HG03039 (cell line): Measurements from ENCODE around the gene PIP5K1B.

Experiments
- ATAC-seq: cut with Tn5 transposase; IDR thresholded peaks from one replicate; pipeline ENCODE4 v1.9.1; 2021; ENCODE audit warnings: mild to moderate bottlenecking, moderate library complexity; ENCODE audit not compliant: unreplicated experiment

Gene PIP5K1B

DNA sequence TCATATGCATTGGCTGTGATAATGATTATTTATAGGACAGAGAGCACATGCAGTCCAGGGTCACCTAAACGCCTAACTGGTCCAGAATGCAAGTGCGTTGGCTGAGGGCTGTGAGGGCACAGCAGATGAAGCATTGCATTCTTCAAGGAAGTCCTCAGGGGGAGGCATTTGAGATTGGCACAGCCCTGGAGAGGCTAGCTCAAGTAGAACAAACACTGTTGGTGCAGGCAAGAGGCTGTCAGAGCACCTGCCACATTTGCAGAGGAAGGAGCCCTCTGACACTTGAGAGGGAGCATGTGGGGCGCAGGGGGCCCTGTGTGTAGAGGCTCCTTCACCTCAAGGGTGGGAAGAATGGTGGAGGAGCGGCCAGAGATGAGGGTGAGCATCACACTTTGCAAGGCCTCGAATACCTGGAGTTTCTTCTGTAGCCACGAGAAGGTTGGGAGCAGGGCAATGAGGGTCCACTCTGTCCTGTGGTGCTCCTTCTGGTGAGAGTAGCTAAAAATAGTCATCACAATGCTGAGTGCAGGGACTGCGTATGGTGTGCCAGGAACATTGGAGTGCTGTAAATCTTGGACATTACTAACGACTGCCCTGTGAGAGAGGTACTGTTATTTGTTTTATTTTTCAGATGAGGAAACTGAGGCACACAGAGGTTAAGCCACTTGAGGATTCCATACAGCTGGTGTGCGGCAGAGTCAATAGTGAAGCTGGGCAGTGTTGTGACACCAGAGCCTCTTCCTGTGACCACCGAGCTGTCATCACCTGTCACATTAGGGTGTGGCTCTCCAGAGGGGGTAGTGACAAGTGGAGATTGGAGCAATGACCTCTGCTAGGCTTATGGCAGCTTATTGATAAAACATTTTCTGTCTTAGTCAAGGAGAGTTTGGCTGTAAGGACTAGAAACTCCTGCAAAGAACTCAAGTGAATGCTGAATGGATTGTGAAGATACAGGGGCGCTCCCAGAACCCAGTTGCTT, 100.2 kb downstream of the PIP5K1B start:
- ATAC-seq = no peak

DNA sequence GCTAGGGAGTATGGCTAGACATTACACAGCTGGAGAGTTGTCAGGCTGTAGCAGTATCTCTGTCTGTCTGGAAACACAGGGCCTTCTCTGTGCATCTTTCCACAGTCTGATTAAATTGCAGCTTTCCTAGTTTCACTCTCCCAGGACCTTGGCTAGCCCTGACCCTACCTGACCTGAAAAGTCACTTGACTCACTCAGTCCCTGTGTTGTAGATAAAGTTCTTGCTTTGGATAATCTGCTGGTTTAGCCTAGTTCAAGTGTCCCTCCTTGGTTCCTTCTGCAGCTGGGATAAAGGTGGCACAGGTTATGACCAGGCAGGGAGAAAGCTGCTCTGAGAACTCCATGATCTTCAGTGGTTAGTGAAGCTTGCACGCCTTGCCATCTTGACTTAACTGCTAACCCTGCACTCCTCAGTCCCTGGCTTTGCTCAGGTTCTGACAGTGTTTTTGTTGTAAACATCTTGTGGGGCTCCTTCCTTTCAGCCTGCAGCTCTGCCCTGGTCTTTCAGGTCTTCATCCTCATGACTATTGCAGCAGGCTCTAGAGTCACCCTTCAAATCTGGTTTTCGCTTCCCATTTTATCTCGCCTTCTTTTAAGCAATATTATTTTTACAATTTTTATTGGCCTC, 101.0 kb downstream of the PIP5K1B start:
- ATAC-seq = no peak

DNA sequence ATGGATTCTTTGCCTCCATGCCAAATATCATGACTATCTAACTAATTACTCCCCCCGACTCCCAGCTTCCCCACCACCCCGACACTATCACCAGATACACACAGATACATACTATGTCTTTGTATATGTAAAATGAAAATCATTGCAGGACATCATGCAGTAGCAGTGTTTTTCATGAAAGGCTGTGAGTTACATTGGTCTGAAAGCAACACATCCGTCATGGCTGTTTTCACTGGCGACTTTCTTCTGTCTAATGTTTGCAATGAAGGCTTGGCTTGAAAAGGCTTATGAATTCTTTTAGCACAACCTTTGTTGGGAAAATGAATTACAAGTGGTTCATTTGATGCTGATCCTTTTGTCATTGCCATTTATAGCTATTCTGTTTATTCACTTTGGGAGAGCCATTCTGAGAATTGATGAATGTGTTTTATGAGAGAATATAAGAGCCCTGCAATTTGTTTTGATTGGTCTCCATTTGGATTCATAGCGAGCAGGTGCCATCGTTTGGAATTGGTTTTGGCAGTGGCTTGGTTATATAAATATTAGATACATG, 103.4 kb downstream of the PIP5K1B start:
- ATAC-seq = no peak

DNA sequence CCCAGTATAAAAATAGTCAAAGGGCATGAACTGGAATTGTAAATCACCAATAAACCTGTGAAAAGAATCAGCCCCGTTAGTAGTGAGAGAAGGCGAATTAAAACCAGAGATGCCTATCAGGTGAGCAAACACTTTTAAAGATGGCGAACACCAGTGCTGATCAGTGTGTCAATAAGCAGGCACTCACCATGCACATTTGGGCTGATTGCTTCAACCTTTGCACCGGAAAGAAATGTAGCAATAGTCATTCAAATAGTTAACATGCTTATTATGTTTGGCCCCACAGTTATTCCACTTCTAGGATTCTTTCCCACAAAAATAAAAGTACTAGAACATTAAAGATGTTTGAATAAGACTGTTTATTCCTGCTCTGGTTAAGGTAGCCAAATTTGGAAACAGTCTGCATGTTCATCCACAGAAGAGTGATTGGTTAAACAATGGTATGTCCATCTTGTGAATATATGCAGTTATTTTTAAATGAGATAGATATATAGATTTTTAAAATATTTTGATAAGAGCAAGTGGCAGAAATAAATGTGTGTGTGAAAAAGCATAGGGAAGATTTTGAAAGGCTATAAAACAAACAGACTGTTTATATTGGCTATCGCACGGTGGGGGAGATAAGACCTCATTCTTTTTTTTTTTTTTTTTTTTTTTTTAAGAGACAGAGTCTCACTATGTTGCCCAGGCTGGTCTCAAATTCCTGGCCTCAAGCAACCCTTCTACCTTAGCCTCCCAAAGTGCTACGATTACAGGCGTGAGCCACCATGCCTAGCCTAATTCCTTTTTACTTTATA, 112.2 kb downstream of the PIP5K1B start:
- ATAC-seq = no peak

DNA sequence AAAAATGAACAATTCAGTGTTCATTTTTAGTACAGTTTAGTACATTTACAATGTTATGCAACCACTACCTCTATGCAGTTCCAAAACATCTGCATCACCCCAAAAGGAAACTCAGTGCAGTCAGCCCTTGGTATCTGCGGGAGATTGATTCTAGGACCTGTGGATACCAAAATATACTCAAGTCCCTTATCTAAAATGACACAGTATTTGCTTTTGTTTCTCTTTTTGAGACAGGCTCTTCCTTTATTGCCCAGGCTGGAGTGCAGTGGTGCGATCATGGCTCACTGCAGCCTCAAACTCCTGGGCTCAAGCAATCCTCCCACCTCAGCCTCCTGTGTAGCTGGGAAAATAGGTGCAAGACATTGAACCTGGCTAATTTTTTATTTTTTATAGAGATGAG, 114.0 kb downstream of the PIP5K1B start:
- no peak for ATAC-seq

DNA sequence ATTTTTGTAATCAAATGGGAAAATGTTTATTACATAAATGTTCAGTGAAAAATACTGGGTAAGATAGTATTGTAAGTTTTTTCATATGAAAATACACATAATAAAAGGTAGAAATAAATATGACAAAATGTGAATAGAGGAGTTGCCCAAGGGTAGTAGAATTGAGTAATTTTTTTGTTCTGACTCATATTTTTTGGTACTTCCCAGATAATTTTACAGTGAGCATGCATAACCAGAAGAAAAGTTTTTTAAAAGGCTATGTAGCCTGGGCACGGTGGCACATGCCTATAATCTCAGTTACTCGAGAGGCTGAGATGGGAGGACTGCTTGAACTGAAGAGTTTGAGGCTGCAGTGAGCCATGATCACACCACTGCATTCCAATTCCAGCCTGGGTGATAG, 116.9 kb downstream of the PIP5K1B start:
- no peak for ATAC-seq

DNA sequence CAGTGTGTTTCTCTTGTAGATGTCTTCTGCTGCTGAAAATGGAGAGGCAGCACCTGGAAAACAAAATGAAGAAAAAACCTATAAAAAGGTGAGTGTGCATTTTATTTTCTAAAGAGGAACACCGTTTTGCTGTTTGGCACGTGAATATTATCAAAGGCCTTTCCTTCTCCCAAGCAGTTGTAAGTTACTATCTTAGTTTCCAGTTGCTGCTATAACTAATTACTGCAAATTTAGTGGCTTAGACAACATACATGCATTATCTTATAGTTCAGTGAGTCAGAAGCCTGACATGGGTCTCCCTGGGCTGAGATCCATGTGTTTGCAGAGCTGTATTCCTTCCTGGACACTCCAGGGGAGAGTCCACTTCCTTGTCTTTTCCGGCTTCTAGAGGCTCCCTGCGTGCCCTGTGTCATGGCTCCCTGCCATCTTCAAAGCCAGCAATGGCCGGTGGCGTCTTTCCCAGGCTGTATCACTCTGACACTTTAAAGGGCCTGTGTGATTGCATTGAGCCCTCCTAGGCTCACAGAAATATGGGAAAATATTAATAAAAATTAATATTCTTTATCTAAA, 117.6 kb downstream of the PIP5K1B start:
- no peak for ATAC-seq

DNA sequence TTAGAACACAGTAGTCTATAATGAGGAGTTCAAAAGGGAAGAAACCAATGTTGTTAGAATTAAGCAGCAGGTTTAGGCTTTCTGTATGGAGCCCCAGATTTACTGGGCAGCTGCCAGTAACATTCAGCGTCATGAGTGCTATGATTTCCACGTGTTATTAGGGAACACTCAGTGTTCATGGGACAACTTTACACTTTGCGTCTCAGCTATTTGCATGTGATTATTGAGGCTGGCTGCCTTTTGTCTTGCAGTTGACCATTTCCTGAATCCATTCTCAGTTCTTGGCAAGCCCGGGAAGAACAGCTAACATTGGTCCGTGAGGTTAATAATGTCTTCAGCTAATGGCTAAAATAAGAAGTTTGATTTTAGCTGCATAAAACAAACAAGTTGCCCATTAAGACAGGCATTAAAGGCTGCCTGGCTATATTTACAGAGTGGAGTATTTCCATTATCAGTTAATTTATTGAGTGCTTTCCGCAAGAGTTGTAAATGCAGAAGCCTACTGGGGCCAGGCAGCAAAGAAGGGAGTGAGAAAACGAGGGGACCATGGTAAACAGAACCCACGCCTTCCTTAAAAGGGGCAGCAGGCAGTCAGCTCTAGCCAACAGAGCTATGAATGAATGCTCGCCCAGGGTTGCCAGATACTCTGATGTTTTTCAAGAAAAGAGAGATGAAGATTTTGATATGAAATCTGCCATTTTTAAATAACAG, 120.9 kb downstream of the PIP5K1B start:
- no peak for ATAC-seq

DNA sequence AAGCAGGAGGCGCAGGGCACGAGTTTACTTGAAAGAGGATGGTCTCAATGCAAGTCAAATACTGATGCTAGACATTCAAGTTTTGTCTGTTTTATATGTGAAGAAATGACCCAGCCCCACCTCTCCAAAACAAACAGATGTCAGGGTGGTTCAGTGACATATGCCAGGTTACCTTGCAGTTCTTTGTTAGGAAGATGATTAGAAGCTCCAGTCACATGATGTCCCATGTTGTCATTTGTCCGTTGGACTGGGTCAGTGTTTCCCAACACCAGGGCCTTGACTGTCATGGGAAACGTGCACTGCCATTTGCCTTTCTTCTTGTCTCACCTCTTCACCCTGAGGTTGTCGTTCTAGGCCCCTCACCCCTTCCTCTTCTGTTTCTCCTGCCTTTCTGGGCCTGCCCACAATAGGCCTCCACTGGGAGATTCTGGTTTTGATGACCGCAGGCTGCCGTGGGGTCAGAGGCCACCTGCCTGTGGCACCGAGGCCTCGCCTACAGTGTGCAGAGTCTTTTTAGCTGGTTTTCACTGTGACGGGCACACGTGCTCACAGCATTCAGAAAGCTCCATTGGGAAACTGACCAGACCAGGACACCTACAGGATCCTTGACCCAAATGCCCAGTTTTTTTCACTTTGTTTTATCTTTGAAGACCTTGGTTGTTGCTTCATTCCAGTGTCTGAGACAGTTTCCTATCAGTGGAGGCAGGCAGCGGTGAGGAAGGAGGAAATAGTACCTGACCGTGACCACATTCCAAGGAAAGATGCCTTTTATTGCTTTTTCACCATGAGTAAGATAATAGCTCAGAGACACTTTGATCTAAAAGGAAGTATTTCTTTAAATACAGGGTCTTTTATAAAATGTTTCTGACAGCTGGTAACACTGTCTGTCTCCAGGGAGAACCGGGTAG, 123.1 kb downstream of the PIP5K1B start:
- no peak for ATAC-seq

DNA sequence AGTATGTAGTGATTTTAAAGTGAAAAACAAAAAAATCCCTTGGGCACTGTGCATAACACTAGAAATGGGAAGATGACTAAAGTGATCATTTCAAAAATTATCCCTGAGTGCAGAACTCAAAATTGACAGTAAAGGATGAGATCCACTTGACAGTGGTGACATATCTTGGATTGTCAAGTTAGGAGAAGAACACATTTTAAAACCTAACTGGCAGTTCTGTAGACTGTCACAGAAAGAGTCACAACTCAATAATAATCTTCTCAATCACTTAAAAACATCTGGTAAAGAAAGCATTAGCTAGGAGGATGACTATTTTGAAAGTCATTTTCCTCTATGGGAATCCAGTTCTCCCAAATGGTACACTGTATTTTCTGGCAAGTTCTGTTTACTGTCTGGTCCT, 127.1 kb downstream of the PIP5K1B start:
- no peak for ATAC-seq

DNA sequence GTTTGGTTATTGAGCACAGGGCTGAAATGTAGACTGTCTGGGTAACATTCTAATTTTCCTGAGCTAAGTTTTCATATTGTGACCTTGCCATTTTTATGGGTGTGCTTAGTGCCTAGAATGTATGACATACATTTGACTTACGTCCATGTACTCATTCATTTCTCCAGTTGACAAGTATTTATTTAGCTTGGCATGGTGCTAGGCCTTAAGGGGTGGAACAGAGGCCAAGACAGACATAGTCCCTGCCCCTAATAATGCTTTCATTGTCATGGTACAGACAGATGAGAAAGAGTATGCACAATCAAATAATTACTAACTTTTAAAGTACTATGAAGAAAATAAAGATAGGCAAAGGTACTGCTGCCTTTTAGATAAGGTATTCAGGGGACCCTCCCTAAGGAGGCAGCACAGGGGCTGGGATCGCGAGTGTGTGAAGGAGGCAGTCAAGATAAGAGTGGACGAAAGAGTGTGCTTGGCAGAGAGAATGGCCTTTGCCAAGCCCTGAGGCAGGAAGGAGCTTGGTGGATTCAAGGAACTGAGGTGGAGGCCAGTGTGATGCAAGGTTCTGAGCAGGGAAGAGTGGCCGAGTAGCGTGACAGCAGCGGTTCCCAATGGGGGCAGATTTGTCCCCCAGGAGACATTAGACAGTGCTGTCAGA, 128.0 kb downstream of the PIP5K1B start:
- no peak for ATAC-seq

DNA sequence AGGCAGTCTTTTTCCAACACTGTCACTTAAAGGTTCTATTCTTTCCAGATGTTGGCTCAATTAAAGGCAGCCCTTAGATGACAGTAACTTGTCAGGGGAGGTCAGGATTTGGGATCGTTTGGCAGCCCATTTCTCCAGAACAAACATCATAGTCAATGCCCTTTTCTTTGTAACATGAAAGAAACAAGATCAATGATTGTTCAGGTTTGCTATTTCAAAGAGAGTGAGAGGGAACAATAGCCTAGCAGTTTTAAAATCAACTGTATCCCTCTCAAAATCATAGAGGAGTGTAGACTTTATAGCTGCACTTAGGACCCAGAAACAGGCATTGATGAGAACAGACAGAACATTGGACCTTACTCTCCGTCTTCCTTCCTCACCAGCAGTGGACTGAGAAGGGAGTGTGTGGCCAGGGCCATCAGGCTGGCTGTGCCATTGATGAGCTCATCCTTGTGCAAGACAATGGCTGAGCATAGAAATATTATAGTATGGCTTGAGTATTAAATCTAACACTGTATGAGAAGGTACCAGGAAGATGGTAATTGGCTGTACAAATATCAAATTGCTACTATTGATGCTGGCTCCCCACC, 130.0 kb downstream of the PIP5K1B start:
- ATAC-seq = no peak

DNA sequence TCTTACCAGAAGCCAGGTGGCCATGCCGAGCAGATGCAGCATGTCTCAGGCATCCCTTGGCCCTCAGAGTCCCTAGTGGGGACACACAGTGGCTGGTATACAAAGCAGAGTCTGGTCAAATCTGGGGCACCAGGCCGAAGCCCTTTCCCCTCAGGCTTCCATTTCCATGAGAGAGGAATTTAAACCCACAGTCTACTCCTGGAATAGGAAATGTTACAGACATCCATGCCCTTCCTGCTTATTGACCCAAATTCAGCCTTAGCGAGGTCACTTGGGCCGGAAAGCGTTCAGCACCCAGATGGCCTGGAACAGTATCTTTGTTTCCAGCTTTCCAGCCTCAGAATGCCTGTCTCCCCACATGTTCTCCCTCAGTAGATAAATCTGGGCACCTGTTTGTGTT, 131.7 kb downstream of the PIP5K1B start:
- no peak for ATAC-seq

DNA sequence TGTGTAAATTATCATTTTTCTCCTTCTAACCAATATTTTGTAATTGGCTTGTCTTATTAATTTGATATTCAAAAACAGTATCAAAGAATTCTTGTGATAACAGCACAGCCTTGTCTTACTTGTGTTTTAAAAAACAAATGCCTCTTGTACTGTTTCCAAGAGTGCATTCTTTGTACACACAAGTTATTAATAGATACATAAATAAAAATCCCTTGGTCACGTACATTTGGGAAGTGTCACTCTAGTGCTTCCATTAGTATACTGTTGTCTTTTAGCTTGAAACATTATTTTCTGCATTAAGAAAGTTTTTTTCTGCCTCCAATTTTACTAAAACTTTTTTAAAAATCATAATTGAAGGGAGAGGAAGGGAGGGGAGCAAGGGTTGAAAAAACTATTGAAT, 133.2 kb downstream of the PIP5K1B start:
- ATAC-seq = no peak

DNA sequence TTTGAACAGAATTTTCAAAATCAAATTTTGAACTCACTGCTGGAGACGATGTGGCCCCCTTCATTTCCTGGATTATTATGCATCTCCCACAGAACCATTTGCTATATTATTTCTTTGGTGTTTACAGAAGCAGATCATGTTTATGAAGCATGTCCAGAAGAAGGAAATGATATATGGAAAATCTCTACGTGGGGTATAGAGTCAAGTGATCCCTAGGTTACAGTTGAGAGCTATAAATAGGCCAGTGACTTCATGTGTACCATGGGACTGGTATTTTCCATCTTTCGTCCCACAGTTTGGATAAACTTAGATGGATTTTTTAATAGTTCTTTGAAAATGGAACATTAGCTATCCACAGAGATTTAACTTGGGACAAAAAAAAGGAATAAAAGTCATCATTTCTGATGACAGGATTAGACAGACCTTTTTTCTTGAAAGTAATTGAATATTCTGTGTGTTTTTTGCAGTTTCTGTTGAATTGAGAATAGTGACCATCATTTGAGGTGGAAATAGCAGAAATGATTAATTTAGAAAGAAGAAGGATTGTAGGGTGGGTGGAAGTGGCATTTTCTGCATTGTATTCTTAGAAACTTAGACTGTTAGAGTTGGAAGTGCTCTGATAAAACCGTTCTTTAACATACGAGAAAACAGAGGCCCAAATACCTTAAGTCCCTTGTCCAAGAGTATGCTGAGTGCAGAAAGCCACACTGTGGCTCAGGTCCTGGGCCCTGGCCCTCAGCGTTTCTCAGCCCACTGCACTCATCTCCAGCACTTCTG, 136.4 kb downstream of the PIP5K1B start:
- ATAC-seq = no peak

DNA sequence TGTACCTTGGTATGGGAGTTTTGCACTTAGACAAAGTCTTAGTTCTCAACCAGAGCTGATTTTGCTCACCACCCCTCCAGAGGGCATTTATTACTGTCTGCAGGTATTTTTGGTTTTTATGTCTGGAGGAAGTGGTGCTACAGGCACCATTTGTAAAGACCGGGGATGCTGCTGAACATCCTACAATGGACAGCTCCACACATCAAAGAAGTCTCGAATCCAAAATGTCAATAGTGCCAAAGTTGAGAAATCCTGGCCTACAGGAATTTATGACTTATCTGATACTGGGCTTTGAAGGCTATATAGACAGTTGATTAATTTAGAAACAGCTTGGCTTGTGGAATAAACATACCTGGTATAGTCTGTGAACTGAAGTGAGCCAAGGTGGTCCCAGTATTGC, 137.5 kb downstream of the PIP5K1B start:
- ATAC-seq = no peak

DNA sequence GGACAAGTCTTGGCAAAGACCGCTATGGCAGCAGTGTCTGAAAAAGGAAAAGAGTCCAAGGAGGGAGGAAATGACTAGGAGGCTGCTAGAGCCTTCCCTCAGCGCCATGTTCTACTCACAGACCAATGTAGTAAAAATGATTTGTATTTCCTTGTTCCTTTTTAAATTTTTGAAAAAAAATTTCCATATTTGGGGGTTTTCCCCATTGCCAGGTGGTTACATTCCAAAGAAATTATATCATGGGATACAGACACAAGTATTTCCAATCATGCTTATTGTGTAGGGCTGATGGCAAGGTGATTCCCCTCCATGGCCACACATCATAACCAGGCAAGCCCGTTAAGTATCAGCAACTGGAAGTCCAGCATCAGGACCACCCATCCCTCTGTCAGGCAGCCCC, 138.2 kb downstream of the PIP5K1B start:
- no peak for ATAC-seq

DNA sequence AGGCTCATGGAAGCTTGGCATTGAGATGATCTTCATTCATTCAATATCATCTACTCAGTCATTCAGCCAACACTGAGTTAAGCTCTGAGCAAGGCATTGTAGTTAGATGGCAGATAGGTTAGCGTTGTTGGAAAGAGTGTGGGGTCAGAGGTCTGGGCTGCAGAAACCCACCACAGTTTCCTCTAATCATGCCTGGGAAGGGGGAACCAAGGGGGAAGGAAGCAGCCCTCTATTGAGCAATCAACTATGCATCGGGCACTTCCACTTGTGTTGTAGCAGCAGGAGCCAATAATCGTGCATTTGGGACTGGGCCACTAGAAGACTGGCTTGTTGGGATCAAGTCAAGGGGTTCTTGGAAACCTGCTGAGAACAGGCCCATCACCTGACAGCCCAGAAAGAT, 139.1 kb downstream of the PIP5K1B start:
- ATAC-seq = no peak
